Choroid plexus epithelial cell (primary cell): ENCODE measurements around the gene ERBB2.

Experiments used
- DNase-seq: peaks from one replicate; pipeline ENCODE4 v3.0.0-alpha.2; 2010; ENCODE audit warnings: low read depth
- H3K4me3 ChIP-seq: 2 replicates; pipeline ENCODE4 v1.5.1; 2011; ENCODE audit warnings: low read depth, mild to moderate bottlenecking, control low read depth, low read length, moderate library complexity
- CTCF ChIP-seq: conservative IDR thresholded peaks from 2 replicates; pipeline ENCODE4 v1.5.1; 2011; ENCODE audit warnings: low read depth, mild to moderate bottlenecking, control low read depth, inconsistent platforms, low read length, moderate library complexity

The ERBB2 gene

DNA sequence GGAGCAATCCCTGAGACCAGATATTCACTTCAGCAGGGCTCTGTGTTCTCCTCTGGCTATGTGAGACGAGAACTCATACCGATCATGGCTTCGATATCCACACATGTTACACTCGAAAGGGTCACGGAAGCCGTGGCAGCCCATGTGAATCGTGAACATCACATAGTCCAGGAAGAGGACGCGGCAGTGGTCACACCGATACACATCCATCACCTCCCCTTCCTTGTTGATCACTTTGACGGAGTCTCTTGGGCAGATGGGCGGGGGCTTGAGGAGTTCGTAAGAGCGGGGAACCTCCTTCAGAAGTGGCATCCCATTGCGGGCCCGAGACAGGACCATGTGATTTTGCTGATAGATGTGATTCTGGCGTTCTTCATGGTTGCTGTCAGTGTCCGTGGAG lies 65.9 kb downstream of the ERBB2 start:
- H3K4me3 ChIP-seq, result no peak overlapping the region
- no peak for DNase-seq
- no peak for TF ChIP-seq CTCF

- H3K4me3 ChIP-seq, result no peak overlapping the region
- no peak for DNase-seq
- no peak for TF ChIP-seq CTCF
Observed at GRCh38 chr17:39767147-39767546, 67.3 kb downstream of the ERBB2 start.

DNA sequence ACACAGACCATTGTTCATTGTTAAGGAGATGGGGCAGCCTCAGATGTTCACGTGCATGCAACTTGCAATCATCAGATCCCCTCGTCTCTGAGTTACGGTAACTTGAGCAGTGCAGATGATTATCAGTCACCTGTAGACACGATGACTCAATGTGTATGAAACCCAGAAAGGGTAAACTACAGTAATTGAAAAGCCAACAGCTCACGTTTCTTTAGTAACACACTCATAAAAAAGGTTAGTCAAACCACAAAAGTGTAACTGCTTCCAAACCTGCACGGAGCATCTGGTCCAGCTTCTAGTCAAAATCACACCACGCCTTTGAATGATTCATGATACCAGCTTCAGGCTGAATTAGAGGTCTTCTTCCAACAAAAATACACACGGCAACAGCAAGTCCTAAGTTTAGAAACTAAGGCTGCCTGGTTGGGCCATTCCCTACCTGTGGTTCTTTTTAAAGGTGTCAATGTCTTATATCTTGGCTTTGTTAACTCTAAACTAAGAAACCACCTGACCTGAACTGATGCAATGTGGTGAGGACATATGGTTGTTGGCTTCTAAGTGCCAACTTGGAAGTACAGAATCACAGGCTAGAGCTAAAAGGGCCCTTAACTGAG lies 70.2 kb downstream of the ERBB2 start:
- no peak overlapping the region for H3K4me3 ChIP-seq
- DNase-seq, result no peak
- TF ChIP-seq CTCF, result no peak

GRCh38 chr17:39772415-39772814 lies 72.6 kb downstream of the ERBB2 start:
- no peak for DNase-seq
- TF ChIP-seq CTCF, result no peak
- H3K4me3 ChIP-seq, result no peak overlapping the region

DNA sequence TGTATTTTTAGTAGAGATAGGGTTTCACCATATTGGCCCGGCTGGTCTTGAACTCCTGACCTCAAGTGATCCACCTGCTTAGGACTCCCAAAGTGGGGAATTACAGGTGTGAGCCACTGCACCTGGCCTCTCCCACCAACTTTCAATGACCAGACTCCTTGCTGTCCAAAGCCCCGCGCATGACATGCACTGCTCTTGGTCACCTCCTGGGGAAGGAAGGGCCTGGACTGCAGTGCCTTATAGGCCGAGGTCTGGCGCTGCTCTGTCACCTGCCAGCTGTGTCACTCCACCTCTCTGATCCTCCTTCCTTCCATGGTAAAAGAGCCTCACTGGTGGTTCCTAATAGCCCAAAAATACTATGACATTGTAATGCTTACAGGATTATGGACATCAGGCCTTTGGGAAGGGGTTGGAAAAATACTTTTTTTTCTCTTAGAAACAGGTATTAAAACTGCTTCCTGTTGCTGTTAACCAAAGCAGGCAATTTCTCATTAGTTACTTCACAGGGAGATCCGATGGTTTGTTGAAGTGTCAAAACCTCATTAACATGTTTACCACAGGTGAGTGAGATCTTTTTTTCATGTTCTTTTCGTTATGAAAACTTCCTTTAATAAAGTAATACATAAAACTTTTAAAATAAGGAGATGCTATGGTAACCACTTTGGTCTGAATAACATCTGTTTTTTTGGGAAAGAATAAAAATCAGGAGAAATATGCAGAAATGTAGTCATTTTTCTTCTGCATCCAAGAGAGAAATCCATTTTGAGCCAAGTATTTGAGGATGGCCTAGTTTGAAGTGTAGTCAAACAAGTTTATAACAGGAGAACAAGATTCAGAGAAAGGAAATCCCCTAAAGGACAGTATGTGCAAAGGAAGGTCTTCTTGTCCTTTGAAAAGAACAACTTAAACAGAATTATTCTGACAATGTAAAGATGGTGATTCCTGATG lies 73.4 kb downstream of the ERBB2 start:
- H3K4me3 ChIP-seq, result no peak overlapping the region
- DNase-seq, result no peak
- no peak for TF ChIP-seq CTCF

DNA sequence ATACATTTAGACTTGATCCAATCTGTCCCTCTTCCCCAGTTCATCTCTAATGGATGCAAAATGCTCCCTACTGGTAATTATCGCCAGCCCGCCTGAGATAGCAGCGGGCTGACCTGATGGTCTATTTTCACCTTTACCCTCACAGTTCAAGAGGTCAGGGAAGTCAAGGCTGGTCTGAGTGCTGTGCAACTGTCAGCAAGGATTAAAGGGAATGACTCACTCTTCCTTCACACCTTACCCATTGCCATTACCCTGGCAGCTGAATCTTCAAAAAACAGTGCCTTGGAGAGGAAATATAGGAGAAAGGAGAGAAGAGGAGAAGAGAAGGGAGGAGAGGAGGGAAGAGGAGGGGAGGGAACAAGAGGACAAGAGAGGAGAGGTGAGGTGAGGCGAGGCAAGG lies 74.2 kb downstream of the ERBB2 start:
- H3K4me3 ChIP-seq, result no peak overlapping the region
- DNase-seq, result no peak
- TF ChIP-seq CTCF, result no peak
